Endothelial cell of umbilical vein (primary cell): ENCODE results near the gene PEBP1. TPM values are rescaled to one million over a fixed set of nuclear protein-coding genes. Genes with fewer than 3 reads are reported as not detected.

Source experiments
- BruUV-seq: library from RNA; stranded (reverse); fragments of 400-500 nt; replicated peaks from 2 replicates; lab custom pipeline; 2021; lab: Mats Ljungman, UMichigan
- CTCF ChIA-PET: fragments of 300-600, 350-600 bp; sonication (Branson Sonifier 250); formaldehyde crosslinking; loops from one replicate; lab custom pipeline; 2021; ENCODE audit warnings: antibody characterized with exemption, inconsistent platforms; lab: Charles Lee
- POLR2A ChIA-PET: fragments of 300-600, 350-600 bp; sonication (Branson Sonifier 250); formaldehyde crosslinking; loops from one replicate; lab custom pipeline; 2021; ENCODE audit warnings: antibody characterized with exemption, inconsistent platforms; lab: Charles Lee
- DNase-seq: peaks from one replicate; pipeline ENCODE4 v3.0.0-alpha.2; 2011; ENCODE audit warnings: low read depth, low spot score
- FAIRE-seq: peaks from 2 replicates; lab custom pipeline; 2011; peaks lifted over from hg19 to GRCh38; lab: Jason Lieb, UNC
- H2AFZ ChIP-seq: 2 replicates; pipeline ENCODE4 v1.6.0; 2012; ENCODE audit warnings: low read depth, low read length, control low read depth, inconsistent platforms
- H3K27ac ChIP-seq: 2 replicates; pipeline ENCODE4 v1.5.1; 2011; ENCODE audit warnings: low read depth, mild to moderate bottlenecking, control low read depth, low read length, moderate library complexity; ENCODE audit not compliant: insufficient read depth
- H3K27me3 ChIP-seq, 2 experiments: 2 replicates each; pipeline versions ENCODE4 v1.6.0 to v1.6.1; 2011; ENCODE audit warnings: low read length in 2 of 2, mixed read lengths in 1 of 2; ENCODE audit not compliant: control insufficient read depth in 2 of 2, insufficient read depth in 2 of 2
- H3K36me3 ChIP-seq, 2 experiments: 2 replicates in 1 of 2; 3 replicates in 1 of 2; pipeline ENCODE4 v1.5.1; 2011; ENCODE audit warnings: low read length in 2 of 2, mild to moderate bottlenecking in 1 of 2, moderate library complexity in 1 of 2; ENCODE audit not compliant: control insufficient read depth in 2 of 2, insufficient read depth in 2 of 2; ENCODE audit errors: extremely low read depth in 1 of 2
- H3K4me1 ChIP-seq: 3 replicates; pipeline ENCODE4 v1.5.1; 2011; ENCODE audit warnings: mild to moderate bottlenecking, low read length; ENCODE audit not compliant: control insufficient read depth, insufficient read depth; ENCODE audit errors: extremely low read depth
- H3K4me2 ChIP-seq: 2 replicates; pipeline ENCODE4 v1.6.1; 2011; ENCODE audit warnings: low read length, control low read depth, mixed read lengths; ENCODE audit not compliant: insufficient read depth
- H3K4me3 ChIP-seq, 3 experiments: fragments of 200-600 bp in 1 of 3; sonication (generic), shearing (Covaris generic) in 1 of 3; replicated peaks in 1 of 3; 2 replicates each; pipeline ENCODE4 v1.5.1; 2011 to 2016; ENCODE audit warnings: control low read depth in 3 of 3, low read length in 3 of 3, mild to moderate bottlenecking in 2 of 3, inconsistent platforms in 1 of 3, low read depth in 1 of 3, moderate library complexity in 1 of 3; ENCODE audit not compliant: insufficient read depth in 1 of 3
- H3K79me2 ChIP-seq: 2 replicates; pipeline ENCODE4 v1.6.0; 2012; ENCODE audit warnings: low read length, inconsistent platforms; ENCODE audit not compliant: control insufficient read depth, insufficient read depth
- H3K9ac ChIP-seq: replicated peaks from 2 replicates; pipeline ENCODE3; 2011; ENCODE audit warnings: low read length, control low read depth; ENCODE audit not compliant: insufficient read depth; ENCODE audit errors: extremely low read depth
- H3K9me1 ChIP-seq: replicated peaks from 3 replicates; pipeline ENCODE4 v1.6.0; 2011; ENCODE audit warnings: mild to moderate bottlenecking, low read length; ENCODE audit not compliant: control insufficient read depth, insufficient read depth; ENCODE audit errors: extremely low read depth
- H3K9me3 ChIP-seq: replicated peaks from 2 replicates; pipeline ENCODE4 v1.5.1; 2012; ENCODE audit warnings: low read length, inconsistent platforms; ENCODE audit not compliant: control insufficient read depth, insufficient read depth
- H4K20me1 ChIP-seq: replicated peaks from 2 replicates; pipeline ENCODE3; 2011; ENCODE audit warnings: mild to moderate bottlenecking, low read length; ENCODE audit not compliant: control insufficient read depth, insufficient read depth; ENCODE audit errors: extremely low read depth
- CTCF ChIP-seq, 2 donors: IDR thresholded peaks; 1 replicate in 1 of 2; 2 replicates in 1 of 2; pipeline ENCODE4 v1.5.1; 2011; ENCODE audit warnings: low read length in 2 of 2, mild to moderate bottlenecking in 2 of 2, moderate library complexity in 2 of 2, control low read depth in 1 of 2, inconsistent platforms in 1 of 2, low read depth in 1 of 2; ENCODE audit not compliant: insufficient read depth in 1 of 2; ENCODE audit errors: extremely low read depth in 1 of 2
- EZH2 ChIP-seq: IDR thresholded peaks from 2 replicates; pipeline ENCODE4 v1.6.1; 2012; ENCODE audit warnings: borderline replicate concordance, low read depth, mild to moderate bottlenecking, moderate library complexity, low read length, inconsistent platforms; ENCODE audit not compliant: severe bottlenecking
- FOS ChIP-seq: IDR thresholded peaks from 2 replicates; pipeline ENCODE4 v1.6.1; 2011; ENCODE audit warnings: mild to moderate bottlenecking, low read length, moderate library complexity, borderline replicate concordance; ENCODE audit not compliant: insufficient read depth
- GATA2 ChIP-seq: IDR thresholded peaks from 2 replicates; pipeline ENCODE4 v1.7.0; 2011; ENCODE audit warnings: low read depth, mild to moderate bottlenecking, moderate library complexity, mixed read lengths, low read length; ENCODE audit not compliant: insufficient read length, insufficient read depth
- JUN ChIP-seq: IDR thresholded peaks from 2 replicates; pipeline ENCODE4 v1.6.1; 2011; ENCODE audit warnings: borderline replicate concordance, low read depth; ENCODE audit not compliant: insufficient read length, insufficient read depth
- MYC ChIP-seq: IDR thresholded peaks from one replicate; pipeline ENCODE4 v1.6.1; 2011; ENCODE audit warnings: mild to moderate bottlenecking, low read depth, low read length
- POLR2A ChIP-seq: IDR thresholded peaks from 2 replicates; pipeline ENCODE4 v1.6.1; 2012; ENCODE audit warnings: low read depth, mild to moderate bottlenecking, control low read depth, low read length
- POLR2AphosphoS5 ChIP-seq: IDR thresholded peaks from 2 replicates; pipeline ENCODE4 v1.6.1; 2012; ENCODE audit warnings: low read depth, mild to moderate bottlenecking, control low read depth, low read length, moderate library complexity; ENCODE audit not compliant: insufficient read depth
- dilution Hi-C: fragments of 300-500 bp; cut with MboI; formaldehyde crosslinking; loops from one replicate; pipeline ENCODE4 v1.15.0; 2019; ENCODE audit warnings: low sequenced_read_pairs; ENCODE audit not compliant: extremely low pct_ligation_motif_present
- intact Hi-C: fragments of 100-400 bp; cut with micrococcal nuclease; formaldehyde crosslinking; loops from one replicate; pipeline ENCODE4 v1.10.0; 2022
- polyA plus RNA-seq, 4 experiments: library from polyadenylated mRNA; depleted of rRNA in 3 of 4; stranded (reverse) in 3 of 4; unstranded in 1 of 4; fragments of >200 nt; gene quantifications; 2 replicates each; pipeline versions ENCODE4 v1.2.1 to v1.2.3, GENCODE V29; 2011 to 2012; ENCODE audit warnings: missing spikeins in 1 of 4
- total RNA-seq: library from RNA; stranded (reverse); gene quantifications from 2 replicates; pipeline ENCODE4 v1.2.3, GENCODE V29; 2021
- TF ChIP-seq, protein P1 (sequence below): IDR thresholded peaks from 2 replicates; pipeline ENCODE4 v1.6.1; 2011; ENCODE audit not compliant: insufficient read depth, insufficient read length

The PEBP1 gene
- total and polyA plus RNA-seq, 2 donors (not counting 3 experiments of a cell fraction or from before 2014, with no cell fraction given) = 185 to 261 TPM

GRCh38 chr12:118136559-118137003, 657 bp downstream of the PEBP1 start:
- Histone ChIP-seq H3K4me2 (peak overlapping the region; percentile 77), H4K20me1 (no peaks in the 10 kb centered on the region), H3K4me1 (peaks cover 4% of the 10 kb centered on the region), H3K27me3 (no peaks in the 10 kb centered on the region), H3K9ac (peak overlapping the region; percentile 72), H3K4me3 (peak overlapping the region; percentile 30 to 82 (median 75)), H3K27ac (peak overlapping the region; percentile 49), H3K9me3 (no peaks in the 10 kb centered on the region), H3K36me3 (peaks cover 6 to 13% of the 10 kb centered on the region in 2 experiments), H3K79me2 (peaks cover 15% of the 10 kb centered on the region), H3K9me1 (no peaks in the 10 kb centered on the region), H2AFZ (peak overlapping the region; percentile 71)
- ChIA-PET CTCF (interaction anchor here (0.7 to 1.4 kb wide), 10 partner anchors 9 to 261 kb away, joined by 3 to 17 read pairs (median 6); partner anchors contain the start of gene SUDS3), POLR2A (interaction anchor here (0.8 kb wide), 1 partner anchor 120 kb away, joined by 3 read pairs; the partner anchor contains the start of gene RFC5)
- DNase-seq (peak; percentile 45), FAIRE-seq (no peak)
- dilution Hi-C loops = no loop called here
- TF ChIP-seq CTCF (IDR thresholded peaks at IDR 0.05; ENCODE audit: extremely low read depth in 1 of 2, insufficient read depth in 1 of 2, low read depth in 1 of 2, low read length in 2 of 2) = no peak
- TF ChIP-seq POLR2A = no peak
- TF ChIP-seq POLR2AphosphoS5 = no peak
- TF ChIP-seq MYC = no peak
- TF ChIP-seq JUN = no peak
- no peak for TF ChIP-seq FOS
- TF ChIP-seq EZH2 = no peak
- TF ChIP-seq, protein P1, sequence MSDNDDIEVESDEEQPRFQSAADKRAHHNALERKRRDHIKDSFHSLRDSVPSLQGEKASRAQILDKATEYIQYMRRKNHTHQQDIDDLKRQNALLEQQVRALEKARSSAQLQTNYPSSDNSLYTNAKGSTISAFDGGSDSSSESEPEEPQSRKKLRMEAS = no peak
- TF ChIP-seq GATA2 = no peak
- intact Hi-C loops = loop anchor here (1.0 to 5.0 kb wide), 6 partner anchors 11 to 259 kb away; partner anchors contain the start of genes RFC5 and VSIG10
- BruUV-seq = no TSS peak
